GM20431 (cell line): Measurements from ENCODE around the gene PRR19.
"Not testable (repeated sequence)": the region's sequence is repeated elsewhere in the genome, so short reads cannot be mapped to it uniquely, and the experiment has no call there.

Experiments
- in situ Hi-C: fragments of 300-500 bp; cut with MseI, MboI; formaldehyde crosslinking; loops from one replicate; pipeline ENCODE4 v1.15.0; 2020; ENCODE audit warnings: low sequenced_read_pairs; ENCODE audit not compliant: unreplicated experiment

The PRR19 gene

DNA sequence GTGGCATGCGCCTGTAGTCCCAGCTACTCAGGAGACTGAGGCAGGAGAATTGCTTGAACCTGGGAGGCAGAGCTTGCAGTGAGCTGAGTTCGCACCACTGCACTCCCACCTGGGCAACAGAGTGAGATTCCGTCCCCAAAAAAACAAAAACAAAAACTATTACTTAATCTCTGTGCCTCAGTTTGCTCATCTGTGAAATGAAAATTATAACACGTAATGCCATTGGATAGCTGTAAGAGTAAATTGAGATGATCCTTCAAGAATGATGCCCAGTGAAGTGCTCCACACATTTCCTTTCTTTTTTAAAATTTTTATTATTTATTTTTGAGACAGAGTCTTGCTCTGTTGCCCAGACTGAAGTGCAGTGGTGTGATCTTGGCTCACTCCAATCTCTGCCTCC, 38.0 kb downstream of the PRR19 start:
- in situ Hi-C loops = not testable (repeated sequence)

DNA sequence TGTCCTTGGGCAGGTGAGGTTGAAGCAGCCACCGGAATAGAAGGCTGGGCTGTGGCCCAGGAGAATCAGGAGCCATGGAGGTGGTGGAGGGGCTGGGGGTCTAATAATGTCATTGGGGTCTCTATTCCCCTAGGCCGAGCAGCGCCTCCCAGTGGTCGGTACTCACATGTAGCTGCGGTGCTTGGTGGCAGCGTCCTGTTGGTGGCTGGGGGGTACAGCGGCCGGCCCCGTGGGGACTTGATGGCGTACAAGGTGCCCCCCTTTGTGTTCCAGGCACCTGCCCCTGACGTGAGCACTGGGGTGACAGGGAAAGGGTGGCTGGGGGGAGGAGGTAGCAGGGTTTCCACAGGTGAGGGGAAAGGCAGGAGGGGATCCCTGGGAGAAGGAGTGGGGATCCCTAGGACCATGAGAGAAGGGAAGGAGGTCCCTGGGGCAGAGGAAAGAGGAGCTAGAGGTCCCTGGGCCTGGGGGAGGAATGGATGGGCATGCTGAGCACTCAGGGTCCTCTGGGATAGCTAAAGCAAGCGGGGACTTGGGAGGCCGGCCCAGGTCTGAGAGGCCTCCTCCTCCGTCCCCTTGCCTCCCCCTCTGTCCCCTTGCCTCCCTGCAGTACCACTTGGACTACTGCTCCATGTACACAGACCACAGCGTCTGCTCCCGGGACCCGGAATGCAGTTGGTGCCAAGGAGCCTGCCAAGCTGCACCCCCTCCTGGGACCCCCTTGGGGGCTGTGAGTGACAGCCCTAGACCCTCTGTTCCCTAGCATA, 41.6 kb downstream of the PRR19 start:
- in situ Hi-C loops = no loop called here

DNA sequence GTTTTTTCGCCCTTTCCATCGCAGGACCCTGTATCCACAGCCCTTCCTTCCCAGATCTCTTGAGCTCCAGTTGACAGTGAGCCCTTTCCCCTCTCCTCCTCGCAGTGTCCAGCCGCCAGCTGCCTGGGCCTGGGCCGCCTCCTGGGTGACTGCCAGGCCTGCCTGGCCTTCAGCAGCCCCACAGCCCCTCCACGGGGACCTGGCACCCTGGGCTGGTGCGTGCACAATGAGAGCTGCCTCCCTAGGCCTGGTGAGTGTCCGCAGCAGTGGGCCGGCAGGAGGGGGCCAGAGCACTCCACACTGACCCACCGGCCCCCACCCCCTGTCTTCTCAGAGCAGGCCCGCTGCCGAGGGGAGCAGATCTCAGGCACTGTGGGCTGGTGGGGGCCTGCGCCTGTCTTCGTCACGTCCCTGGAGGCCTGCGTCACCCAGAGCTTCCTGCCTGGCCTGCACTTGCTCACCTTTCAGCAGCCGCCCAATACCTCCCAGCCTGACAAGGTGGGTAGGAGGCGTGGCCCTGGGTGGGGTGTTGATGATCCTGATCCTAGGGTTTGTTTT, 42.5 kb downstream of the PRR19 start:
- in situ Hi-C loops = no loop called here

DNA sequence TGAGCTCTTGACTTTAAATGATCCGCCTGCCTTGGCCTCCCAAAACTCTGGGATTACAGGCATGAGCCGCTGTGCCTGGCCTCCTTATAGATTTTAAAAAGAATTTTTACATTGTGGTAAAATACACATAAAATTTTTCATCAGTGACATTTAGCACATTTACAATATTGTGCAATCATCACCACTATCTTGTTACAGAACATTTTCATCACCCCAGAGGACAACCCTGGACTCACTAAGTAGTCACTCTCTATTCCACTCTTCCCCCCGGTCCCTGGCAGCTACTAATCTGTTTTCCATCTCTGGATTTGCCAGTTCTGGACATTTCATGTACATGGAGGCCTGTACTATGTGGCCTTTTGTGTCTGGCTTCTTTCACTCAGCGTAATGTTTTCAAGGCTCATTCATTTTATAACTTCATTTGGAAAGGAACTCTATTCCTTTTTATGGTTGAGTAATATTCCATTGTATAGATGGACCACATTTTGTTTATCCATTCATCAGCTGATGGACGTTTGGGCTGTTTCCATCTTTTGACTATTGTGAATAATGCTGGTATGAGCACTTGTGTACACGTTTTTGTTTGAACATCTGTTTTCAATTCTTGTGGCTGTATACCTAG, 43.4 kb downstream of the PRR19 start:
- in situ Hi-C loops = no loop called here

DNA sequence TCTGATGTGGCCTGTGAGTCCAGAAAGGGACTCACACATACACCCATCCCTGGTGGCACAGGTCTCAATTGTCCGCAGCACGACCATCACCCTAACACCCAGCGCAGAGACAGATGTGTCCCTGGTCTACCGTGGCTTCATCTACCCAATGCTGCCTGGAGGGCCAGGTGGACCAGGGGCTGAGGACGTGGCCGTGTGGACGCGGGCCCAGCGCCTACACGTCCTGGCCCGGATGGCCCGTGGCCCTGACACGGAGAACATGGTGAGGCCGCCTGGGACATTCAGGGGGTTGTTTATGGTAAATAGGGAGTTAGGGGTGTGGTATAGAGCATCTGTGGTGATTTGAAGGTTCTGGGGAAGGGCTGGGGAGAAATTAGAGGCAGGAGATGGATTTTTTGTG, 46.3 kb downstream of the PRR19 start:
- in situ Hi-C loops = no loop called here

DNA sequence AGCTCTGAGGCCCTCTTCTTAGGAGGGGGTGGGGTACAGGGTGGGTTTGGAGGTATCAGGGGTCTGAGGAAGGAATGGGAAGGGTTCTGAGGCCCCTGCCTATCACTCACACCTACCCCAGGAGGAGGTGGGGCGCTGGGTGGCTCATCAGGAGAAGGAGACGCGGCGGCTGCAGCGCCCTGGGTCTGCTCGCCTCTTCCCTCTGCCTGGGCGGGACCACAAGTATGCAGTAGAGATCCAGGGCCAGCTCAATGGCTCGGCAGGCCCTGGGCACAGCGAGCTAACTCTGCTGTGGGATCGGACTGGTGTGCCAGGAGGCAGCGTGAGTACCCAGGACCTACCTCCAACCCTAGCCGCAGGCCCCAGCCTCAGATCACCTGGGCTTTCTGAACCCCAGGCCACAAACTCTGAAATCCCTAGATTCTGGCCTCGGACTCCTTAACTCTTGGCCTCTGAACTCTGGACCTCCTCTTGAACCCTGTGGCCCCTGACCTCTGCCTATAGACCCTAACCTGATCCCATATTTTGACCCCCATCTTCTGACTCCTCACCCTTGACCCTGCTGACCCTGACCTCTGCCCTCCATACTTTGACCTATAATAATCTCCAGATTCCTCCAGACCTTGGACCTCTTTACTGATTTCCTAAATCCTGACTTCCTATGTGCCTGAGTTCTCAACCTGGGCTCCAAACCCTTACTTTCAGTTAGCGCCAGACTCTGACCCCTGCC, 47.6 kb downstream of the PRR19 start:
- in situ Hi-C loops = no loop called here

DNA sequence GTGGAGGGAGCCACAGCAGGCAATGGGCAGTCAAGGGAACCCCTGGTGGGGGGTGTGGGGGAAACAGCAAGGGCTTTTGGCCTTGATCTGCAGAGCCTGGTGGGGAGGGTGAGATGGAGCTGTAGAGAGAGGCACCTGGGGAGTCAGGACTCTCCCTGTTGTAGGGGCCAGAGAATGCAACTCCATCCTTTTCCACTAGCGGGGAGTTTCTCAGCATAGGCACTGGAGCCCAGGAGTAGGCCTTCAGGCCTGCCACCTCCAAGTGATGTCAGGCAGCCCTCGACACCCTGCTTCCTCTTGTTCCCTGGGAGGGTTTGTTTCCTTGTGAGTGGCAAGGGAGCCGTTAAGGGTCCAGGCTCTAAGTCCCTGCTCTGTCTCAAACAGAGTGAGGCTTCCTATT, 48.5 kb downstream of the PRR19 start:
- in situ Hi-C loops = no loop called here

DNA sequence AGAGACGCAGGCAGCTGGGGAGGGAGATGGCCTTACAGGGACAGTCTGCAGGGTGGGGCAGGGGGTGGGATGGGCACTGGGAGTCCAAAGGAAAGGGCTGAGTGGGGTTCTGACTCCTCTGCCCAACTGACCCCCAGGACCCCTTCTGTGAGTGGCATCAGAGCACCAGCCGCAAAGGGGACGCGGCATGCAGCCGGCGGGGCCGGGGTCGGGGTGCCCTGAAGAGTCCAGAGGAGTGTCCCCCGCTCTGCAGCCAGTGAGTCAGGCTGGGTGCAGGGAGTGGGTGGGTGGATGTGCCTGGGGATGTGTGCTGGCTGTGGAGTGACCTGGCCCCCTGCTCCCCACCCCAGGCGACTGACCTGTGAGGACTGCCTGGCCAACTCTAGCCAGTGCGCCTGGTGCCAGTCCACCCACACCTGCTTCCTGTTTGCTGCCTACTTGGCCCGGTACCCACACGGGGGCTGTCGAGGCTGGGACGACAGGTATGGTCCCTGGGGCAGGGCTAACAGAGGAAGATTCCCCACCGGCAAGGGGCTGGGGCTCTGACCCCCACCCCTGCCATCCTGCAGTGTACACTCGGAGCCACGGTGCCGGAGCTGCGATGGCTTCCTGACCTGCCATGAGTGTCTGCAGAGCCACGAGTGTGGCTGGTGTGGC, 49.3 kb downstream of the PRR19 start:
- in situ Hi-C loops = no loop called here

DNA sequence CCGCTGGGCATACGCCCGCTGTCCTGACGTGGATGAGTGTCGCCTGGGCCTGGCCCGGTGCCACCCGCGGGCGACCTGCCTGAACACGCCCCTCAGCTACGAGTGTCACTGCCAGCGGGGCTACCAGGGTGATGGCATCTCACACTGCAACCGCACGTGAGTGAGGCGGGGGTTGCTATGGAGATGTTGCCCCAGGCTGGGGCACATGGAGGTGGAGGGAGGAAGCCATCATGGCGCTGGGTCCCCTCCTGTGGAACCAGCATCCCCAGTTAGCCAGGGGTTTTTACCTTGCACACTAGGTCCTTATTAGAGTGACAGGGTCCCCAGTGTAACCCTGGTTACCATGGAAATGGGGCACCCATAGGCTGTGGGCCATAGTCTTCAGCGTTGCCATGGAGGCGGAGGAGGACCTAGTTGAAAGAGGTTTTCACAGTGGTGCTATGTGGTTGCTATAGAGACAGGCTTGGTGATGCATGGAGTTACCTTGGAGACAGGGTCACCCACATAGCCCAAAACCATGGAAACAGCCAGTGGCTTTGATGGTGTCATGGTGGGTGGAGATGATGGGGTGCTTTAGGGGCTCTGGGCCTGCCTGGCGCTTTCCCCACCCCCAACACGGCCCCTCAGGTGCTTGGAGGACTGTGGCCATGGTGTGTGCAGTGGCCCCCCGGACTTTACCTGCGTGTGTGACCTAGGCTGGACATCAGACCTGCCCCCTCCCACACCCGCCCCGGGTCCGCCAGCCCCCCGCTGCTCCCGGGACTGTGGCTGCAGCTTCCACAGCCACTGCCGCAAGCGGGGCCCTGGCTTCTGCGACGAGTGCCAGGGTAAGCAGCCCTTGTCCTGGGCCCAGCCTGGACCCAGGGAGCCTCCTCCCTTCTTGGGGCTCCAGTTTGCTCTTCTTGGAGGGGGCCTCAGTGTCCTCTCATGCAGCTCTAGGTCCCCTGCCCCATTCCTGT, 50.6 kb downstream of the PRR19 start:
- in situ Hi-C loops = no loop called here

DNA sequence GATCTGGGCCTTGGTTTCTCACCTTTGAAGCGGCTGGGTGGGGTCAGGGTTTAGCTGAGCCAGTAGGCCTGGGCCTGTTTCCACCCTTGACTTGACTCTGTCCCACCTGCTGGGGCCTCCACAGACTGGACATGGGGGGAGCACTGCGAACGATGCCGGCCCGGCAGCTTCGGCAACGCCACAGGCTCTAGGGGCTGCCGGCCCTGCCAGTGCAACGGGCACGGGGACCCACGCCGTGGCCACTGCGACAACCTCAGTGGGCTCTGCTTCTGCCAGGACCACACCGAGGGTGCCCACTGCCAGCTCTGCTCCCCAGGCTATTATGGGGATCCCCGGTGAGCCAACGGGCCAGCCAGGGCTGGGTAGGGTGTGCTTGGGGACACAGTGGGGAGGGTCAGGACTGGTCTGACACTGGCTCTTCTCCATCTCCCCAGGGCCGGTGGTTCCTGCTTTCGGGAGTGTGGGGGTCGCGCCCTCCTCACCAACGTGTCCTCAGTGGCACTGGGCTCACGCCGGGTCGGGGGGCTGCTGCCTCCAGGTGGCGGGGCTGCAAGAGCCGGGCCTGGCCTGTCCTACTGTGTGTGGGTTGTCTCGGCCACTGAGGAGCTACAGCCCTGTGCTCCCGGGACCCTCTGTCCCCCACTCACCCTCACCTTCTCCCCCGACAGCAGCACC, 51.5 kb downstream of the PRR19 start:
- in situ Hi-C loops = no loop called here

DNA sequence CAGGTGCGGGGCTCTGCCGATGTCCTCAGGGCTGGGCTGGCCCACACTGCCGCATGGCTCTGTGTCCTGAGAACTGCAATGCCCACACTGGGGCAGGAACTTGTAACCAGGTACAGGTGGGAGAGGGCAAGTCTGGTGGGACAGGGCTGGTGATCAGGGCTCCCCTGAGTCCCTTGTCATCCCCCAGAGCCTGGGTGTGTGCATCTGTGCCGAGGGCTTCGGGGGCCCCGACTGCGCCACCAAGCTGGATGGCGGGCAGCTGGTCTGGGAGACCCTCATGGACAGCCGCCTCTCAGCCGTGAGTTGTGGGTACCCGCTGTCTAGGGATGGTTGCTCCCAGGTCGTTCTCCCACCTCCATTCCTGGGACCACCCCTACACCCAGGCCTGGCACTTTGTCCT, 54.0 kb downstream of the PRR19 start:
- in situ Hi-C loops = no loop called here

DNA sequence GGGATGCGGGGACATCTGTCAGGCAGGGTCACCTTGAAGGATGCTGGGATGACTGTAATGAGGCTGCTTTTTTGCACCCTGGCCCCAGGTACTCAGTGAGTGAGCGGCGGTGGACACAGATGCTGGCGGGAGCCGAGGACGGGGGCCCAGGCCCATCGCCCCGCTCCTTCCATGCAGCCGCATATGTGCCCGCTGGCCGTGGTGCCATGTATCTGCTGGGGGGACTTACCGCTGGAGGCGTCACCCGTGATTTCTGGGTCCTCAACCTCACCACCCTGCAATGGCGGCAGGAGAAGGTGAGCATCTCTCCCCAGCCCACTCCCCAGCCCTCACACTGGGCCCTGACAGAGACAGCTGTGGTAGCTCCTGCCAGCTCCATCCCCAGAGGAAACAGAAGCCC, 54.8 kb downstream of the PRR19 start:
- in situ Hi-C loops = no loop called here

DNA sequence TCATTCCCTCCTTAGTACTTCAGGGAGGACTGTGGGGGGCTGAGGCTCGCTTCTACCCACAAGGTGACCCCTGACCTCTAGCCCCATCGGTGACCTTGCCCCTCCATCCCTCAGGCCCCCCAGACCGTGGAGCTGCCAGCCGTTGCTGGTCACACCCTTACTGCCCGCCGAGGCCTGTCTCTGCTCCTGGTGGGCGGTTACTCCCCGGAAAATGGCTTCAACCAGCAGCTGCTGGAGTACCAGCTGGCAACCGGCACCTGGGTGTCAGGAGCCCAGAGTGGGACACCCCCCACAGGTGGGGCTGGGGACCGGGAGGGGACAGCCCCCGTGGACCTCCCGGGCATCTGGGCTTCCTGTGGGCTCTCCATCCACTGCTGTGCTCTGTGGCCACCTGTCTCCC, 55.4 kb downstream of the PRR19 start:
- in situ Hi-C loops = no loop called here
